ENCODE data around the gene CNOT1.
"Not testable (repeated sequence)": the region's sequence is repeated elsewhere in the genome, so short reads cannot be mapped to it uniquely, and the experiment has no call there.

Gene CNOT1

DNA sequence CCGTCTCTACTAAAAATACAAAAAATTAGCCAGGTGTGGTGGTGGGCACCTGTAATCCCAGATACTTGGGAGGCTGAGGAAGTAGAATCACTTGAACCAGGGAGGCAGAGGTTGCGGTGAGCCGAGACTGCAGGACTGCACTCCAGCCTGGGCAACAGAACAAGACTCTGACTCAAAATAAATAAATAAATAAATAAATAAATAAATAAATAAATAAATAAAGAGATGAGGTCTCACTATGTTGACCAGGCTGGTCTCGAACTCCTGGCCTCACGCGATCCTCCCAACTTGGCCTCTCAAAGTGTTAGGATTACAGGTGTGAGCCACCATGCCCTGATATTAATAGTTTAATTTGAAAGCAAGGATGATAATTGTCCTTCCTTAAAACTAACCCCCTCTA lies 7.4 kb upstream of the CNOT1 start:
- not testable (repeated sequence) for DNase-seq

DNA sequence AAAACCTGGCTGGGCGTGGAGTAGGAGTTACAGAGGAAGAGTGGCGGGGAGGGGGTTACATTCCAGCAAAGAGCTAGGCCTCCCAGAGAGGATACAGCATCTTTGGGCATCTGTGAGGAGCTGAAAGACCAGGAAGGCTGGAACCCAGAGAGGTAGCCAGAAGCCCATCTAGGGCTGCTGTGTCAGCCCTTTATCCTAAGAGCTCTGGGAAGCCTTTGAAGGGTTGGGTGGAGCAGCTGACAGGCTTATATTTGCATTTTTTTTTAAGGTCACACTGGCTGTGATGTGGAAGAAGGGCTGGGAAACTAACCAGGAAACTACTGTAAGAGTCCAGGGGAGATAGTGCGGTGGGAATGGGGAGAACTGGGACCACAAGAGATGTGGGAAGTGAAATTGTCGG lies 6.8 kb upstream of the CNOT1 start:
- no peak for DNase-seq

DNA sequence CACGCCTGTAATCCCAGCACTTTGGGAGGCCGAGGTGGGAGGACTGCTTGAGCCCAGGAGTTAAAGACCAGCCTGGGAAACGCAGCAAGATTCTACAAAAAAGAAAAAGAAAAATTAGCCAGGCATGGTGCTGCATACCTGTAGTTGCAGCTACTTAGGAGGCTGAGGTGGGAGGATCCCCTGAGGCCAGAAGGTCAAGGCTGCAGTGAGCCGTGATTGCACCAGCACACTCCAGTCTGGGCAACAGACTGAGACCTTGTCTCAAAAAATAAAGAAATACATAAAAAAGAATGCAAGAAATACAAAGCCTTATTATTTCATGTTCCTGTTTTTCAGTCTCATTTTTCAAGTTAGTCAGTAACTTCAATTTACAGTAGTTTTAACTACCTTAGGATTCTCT lies 5.9 kb upstream of the CNOT1 start:
- DNase-seq, result no peak

DNA sequence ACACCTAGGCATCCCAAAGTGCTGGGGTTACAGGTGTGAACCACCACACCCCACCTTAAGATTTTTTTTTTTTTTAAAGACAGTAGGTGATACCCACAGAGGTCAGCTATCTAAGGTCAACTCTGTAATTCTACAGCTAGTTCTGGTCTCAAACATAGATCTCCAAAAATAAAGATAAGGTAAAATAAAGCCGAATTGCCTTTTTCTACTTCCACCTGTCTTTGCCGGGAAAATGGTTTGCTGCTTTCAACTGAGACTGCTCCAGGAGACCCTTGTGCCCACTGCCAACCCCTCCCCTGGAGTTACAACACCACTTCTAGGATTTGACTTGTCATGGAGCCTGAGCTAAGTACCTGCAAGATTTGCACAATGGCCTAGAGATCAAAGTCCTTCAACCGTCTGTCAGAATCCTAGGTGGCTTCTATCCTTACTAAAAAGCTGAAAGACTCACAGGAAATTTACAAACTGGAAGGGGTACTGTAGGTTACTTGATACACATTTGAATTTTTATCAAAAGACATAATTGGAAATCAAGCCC lies 4.7 kb upstream of the CNOT1 start:
- DNase-seq, result no peak

DNA sequence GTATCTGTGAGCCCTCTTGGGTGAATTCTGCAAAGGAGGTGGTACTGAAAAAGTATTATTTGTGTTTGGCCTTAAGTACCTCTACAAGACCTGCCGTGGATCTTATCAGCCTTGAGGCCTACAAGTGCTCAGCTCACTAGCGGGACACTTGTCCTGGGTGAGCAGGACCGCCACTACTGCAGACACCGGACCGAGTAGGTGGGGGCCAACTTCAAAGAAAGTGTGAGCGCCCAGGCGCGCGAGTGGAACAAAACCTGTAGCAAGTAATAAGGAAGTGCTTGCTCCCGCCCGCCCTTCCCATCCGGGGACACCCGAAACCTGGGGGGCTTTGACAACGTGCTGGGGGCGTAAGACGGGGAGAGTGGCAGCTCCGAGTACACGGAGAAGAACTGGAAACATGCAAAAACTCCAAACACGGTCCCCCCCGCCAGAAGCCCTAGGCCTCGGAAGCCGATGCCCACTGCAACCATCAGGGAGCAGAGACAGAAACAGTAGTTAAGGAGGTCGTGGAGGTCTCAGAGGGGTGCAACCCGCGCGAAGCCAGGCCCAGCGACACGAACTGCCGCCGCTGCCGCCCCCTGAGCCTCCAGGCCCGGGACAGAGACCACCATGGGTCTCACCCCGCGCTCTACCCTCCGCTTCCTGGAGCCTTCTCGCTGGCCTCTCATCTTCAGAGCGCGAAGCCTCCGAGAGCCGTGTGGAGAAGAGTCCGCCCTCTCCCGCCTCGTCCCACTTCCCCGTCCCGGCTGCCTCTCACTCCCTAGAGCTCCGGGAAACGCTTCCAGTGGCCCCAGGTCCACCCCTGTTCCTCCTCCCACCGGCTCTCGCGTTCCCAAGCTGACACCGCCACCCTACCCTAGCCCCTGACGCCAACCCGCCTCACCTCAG lies 537 bp downstream of the CNOT1 start:
- DNase-seq, result peak; percentile 40

DNA sequence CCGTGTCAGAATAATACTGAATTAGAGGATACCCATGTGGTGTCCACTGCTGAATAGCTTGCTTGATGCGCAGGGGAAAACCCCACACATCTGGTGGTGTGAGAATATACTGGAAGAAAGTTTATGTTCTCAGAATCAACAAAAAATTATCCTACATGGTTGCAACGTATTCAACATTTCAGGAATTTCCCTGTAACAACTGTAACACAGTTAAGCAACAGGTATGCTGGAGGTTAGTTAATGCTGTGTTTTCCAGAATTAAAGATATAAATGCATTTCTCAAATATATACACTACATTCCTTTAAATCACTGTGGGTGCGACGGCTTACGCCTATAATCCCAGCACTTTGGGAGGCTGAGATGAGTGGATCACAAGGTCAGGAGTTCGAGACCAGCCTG lies 5.4 kb downstream of the CNOT1 start:
- DNase-seq, result no peak

DNA sequence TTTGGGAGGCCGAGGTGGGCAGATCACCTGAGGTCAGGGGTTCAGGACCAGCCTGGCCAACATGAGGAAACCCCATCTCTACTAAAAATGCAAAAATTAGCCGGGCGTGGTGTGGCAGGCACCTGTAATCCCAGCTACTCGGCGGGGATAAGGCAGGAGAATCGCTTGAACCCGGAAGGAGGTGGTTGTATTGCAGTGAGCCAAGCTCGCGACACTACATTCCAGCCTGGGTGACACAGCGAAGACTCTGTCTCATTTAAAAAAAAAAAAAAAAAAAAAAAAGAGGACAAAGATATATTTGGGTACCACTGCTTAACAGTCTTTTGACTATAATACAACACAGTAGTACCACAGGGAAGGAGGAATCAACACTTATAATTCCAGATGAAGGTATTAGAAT lies 9.2 kb downstream of the CNOT1 start:
- no peak for DNase-seq

DNA sequence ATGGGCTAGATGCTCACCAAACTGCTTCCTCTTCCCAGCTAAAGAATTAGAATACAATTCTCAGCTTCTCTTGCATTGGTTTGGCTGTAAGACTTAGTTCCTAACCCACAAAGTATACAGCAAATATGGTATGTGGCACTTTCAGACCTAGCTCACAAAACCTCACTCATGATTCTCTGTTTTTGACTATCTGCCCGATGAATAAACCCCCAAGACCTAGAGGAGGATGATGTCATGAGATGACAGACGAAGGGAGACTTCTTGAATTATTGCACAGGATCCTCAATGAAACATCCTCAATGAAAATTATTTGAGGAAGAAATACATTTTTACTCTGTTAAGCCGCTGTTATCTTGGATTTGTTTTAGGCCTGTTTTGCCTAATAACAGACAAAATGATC lies 14.3 kb downstream of the CNOT1 start:
- no peak for DNase-seq

DNA sequence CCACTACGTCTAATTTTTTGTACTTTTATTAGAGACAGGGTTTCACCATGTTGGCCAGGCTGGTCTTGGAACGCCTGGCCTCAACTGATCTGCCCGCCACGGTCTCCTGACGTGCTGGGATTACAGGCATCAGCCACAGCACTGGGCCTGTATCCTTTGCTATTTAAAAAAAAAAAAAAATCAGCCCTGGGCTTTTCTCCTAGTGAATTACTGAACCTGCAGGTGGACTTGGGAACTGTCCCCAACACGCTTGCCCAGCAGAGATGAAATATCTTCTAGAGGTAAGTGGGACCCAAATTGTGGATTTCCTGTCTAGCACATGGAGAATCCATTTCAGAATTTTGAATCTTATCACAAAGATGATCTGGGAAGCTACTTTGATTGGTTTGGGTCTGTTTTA lies 14.8 kb downstream of the CNOT1 start:
- no peak for DNase-seq

DNA sequence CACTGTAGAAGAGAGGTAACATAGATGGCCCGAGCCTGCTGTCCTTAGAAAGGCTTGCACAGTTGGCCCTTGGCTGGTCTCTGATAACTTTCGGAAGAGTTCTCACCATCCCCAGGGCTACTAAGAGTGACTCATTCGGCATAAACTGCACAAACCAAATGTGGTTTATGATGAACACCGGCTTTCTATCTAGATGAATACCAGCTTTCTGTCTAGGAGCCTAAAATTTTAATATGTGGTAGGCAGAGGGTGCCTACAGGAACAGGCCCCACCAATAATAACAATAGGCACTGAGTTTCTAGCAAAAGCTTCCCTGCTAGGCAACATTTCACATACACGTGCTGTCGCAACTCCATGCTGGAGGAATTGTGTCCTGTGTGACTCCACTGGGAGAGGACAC lies 15.4 kb downstream of the CNOT1 start:
- no peak for DNase-seq

DNA sequence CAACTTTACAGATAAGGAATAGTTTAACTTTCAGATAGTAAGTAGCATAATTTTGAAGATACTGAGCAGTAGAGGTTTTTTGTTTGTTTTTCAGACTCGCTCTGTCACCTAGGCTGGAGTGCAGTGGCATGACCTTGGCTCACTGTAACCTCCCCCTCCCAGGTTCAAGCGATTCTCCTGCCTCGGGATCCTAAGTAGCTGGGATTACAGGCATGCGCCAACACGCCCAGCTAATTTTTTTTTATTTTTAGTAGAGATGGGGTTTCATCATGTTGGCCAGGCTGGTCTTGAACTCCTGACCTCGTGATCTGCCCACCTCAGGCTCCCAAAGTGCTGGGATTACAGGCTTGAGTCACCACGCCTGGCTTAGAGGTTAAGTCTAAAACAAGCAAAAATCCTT lies 16.7 kb downstream of the CNOT1 start:
- not testable (repeated sequence) for DNase-seq

DNA sequence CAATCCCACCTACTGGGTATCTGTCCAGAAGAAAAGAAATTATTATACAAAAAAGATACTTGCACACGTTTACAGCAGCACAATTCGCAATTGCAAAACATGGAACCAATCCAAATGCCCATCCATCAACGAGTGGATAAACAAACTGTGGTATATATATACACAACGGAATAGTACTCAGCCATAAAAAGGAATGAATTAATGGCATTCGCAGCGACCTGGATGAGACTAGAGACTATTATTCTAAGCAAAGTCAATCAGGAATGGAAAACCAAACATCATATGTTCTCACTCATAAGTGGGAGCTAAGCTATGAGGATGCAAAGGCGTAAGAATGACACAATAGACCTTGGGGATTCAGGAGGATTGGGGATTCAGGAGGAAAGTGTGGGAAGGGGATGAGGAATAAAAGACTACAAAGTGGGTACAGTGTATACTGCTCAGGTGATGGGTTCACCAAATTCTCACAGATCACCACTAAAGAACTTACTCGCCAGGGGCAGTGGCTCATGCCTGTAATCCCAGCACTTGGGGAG lies 21.0 kb downstream of the CNOT1 start:
- no peak for DNase-seq

DNA sequence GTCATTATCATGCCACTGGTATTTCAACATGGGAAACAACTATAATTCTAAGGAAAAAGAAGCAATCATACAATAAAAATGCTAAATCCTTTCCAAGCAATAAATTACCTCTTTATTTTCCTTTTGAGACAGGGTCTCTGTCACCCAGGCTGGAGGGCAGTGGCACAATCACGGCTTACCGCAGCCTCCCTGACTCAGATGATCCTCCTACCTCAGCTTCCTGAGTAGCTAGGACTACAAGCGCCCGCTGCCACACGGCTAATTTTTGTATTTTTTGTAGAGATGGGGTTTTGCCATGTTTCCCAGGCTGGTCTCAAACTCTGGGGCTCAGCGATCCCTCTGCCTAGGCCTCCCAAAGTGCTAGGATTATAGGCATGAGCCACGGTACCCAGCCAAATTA lies 24.1 kb downstream of the CNOT1 start:
- no peak for DNase-seq

DNA sequence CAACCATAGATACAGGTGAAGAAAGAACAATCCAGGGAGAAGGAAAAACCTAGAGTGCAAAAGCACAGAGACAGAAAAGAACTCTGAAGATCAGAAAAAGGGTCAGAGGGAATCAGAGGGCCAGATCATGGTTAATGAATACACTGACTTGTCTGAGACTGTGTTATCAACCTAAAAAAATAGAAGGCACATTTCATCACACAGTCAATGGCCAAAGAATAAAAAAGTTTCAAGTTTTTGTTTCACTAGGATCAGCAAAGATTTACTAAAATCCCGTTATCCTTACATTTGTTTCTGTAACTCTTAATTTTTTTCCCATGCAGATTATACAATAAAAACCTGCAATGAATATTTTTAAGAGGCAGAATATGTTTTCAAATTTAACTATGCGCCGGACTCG lies 38.5 kb downstream of the CNOT1 start:
- no peak for DNase-seq

DNA sequence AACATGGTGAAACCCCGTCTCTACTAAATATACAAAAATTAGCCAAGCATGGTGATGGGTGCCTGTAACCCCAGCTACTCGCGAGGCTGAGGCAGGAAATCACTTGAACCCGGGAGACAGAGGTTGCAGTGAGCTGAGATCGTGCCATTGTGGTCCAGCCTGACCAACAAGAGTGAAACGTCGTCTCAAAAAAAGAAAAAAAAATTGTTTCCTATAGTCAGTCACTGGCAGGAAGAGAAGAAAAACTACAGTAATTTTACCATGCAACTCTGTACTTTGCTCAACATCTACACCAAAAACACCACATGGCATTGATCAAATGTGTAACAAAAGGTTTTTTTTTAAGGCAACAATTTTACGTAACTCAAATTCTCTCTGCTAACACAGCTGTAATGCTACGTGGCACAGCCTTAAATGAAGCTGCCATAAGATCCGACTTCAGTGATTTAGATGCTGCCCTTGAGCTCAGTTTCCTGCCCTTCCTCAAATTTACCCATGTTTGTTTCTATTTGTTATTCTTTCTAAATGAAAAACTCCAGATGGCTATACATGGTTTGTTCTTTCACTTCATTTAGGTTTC lies 40.2 kb downstream of the CNOT1 start:
- DNase-seq, result no peak

DNA sequence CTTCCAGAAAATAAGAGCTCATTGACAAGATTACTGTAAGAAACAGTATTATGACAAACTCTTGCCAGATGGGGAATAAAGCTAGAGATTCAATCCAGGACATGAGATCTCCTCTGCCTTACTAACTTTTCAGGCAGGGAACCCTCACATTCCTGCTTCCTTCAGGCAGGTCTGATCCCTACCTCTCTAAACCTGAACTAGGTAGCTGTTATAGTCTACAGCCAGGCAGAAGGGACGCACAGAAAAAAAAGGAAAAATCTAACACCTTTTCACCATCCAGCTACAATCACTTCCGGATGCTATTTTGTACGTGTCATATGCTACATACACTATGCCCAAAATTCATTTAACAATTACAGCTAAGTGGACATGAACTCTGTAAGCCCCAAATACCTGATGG lies 41.2 kb downstream of the CNOT1 start:
- DNase-seq, result no peak

DNA sequence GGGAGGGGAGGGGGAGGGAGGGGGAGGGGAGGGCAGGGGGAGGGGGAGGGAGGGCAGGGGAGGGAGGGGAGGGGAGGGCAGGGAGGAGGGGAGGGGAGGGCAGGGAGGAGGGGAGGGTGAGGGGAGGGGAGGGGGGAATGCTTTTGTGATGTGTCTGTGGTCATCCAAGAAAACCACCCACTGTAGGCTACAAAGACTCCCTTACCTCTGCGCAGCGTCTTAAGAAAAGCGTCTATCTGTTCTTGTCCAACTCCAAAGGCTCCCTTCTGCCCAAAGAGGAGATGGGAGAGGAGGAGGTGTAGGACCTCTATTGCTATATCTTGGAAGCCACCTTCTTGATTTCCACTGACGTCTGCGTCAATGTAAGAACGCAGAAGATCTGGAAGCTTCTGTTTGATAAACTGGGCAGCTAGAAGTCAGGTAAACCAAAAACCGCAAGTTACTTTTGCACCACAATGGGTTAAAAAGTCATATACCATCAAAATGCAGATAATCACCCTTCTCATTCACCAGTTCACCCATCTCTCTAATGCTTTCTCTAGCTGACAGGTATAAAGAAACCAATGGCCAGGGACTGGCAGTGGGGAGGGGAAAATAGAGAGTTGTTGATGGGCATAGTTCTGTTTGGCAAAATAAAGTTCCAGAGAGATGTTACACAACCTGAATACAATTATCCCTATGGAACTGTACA lies 43.1 kb downstream of the CNOT1 start:
- no peak for DNase-seq

DNA sequence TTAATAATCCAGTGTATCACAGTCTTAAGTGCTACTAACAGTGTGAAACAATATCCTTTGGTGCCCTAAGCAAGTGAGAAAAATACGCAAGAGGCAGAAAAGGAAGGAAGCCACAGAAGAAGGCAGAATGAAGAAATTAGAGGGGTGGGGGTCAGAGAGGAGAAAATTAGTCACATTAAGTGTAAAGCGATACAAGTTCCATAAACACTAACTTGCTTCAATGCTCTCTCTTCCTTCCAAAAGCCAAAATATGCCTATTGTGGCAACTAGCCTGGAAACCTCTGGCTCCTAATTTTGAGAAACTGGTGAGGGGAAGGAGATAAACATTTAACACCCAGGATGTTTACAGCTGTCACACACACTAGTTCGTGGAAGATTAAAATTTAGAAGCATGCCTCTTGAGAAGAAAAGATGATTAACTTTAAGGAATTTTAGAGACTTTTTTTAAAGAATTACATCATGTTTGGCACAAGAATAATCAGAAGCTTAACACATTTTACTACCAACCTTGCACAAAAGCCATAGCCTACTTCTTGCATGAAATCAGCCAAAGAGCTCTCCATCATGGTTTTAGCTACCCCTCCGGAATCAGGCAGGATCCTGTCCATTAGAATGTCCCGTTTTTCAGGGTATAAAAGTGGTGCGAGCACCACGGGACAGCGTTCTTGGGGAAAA lies 44.7 kb downstream of the CNOT1 start:
- no peak for DNase-seq

DNA sequence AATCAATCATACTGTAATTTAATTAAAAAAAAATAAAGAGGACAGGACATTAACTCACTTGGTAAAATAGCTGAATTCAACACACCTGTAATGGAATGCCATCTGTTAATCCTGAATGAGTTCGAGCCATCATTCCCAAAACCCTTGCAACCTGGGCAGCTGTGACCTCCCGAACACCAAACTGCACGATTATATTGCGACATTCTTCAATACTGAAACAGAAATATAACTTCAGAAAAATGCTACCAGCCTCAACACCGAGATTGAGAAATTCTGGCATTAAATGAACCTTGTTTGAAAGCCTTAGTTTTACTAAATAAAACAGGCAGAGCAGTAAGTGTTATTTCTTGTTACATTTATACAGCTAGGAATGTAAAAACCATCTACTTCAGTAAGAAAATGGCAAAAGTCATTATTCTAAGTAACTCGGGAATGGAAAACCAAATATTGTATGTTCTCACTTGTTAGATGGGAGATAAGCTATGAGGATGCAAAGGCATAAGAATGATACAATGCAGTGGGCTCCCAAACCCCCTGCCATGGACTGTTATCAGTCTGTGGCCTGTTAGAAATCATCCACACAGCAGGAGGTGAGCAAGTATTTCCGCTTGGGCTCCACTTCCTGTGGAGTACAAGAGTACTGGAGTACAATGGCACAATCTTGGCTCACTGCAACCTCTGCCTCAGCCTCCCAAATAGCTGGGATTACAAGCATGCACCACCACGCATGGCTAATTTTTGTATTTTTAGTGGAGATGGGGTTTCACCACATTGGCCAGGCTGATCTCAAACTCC lies 46.5 kb downstream of the CNOT1 start:
- no peak for DNase-seq

DNA sequence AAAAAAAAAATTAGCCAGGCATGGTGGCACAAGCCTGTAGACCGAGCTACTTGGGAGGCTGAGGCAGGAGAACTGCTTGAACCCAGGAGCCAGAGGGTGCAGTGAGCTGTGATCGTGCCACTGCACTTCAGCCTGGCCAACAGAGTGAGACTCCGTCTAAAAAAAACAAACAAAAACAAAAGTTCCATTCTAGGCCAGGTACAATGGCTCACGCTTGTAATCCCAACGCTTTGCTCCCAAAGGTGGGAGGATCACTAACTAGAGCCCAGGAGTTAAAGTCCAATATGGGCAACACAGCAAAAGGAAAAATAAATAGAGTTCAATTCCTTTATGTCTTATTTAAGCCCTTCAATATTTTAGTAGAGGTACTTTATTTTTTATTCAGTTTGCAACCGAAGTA lies 47.5 kb downstream of the CNOT1 start:
- no peak for DNase-seq

DNA sequence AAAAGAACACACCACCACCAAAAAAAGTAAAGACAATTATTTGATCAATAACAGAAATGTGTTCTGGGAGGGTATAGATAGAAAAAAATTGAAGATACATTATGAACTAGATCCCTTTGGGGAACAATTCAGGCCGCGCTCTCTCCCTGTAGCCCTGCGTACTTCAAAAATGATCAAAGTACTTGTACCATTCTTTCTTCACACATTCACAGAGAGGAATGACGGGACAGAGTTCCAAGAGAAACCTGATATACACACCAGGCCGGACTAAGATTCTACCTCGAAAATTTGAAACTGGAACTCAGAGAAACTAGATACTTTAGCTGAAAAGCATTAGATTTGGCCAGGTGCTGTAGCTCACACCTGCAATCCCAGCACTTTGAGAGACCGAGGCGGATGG lies 50.0 kb downstream of the CNOT1 start:
- no peak for DNase-seq

DNA sequence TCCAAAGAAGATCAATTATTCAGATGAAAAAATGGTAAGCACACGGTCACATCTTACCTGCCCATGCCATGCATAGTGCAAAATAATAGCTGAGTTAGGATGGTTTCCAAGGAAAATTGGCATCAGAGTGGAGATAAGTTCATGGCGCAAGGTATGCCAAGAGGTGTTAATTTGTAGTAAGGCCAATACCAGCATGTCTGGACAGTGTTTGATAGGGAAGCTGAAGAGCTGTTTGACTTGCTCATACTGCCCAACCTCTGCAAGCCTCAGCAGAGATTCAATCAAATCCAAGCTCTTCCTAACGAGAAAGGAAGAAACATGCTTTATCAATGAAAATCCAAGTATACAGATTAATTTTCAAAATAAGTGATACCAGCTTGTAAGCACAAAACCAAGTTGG lies 51.0 kb downstream of the CNOT1 start:
- no peak for DNase-seq

Data from CD4-positive, alpha-beta T cell treated with Interferon gamma for 1 hour (primary cell).